Ovary (tissue), 9 donors: ENCODE measurements around the gene DPP4. TPM values are rescaled to one million over a fixed set of nuclear protein-coding genes. Genes with fewer than 3 reads are reported as not detected.

Experiments
- DNase-seq, 5 donors: peaks; one replicate each; pipeline ENCODE4 v3.0.0-alpha.2; 2019 to 2020
- H3K27ac ChIP-seq, 2 donors: fragments of 200-600 bp; one replicate each; pipeline versions ENCODE4 v1.5.1 to v1.8.0; 2019 to 2022
- H3K27me3 ChIP-seq: fragments of 200-600 bp; one replicate; pipeline ENCODE4 v1.8.0; 2022
- H3K36me3 ChIP-seq: fragments of 200-600 bp; sonication (generic); one replicate; pipeline ENCODE4 v1.5.1; 2019
- H3K4me1 ChIP-seq: one replicate; pipeline ENCODE4 v1.8.1; 2013; ENCODE audit warnings: mild to moderate bottlenecking, moderate library complexity; ENCODE audit not compliant: insufficient read depth
- H3K4me3 ChIP-seq: fragments of 200-600 bp; sonication (generic); one replicate; pipeline ENCODE4 v1.5.1; 2017
- H3K9me3 ChIP-seq, 2 donors: fragments of 200-600 bp in 1 of 2; sonication (generic) in 1 of 2; one replicate each; pipeline versions ENCODE4 v1.5.1 to v1.8.1; 2013 to 2019; ENCODE audit warnings: mild to moderate bottlenecking in 1 of 2, moderate library complexity in 1 of 2
- EP300 ChIP-seq: sonication (generic); formaldehyde crosslinking; IDR thresholded peaks from one replicate; pipeline ENCODE4 v1.6.1; 2017; ENCODE audit warnings: antibody characterized with exemption
- POLR2A ChIP-seq: fragments of 450-650 bp; IDR thresholded peaks from one replicate; pipeline ENCODE4 v1.6.1; 2017; ENCODE audit warnings: antibody characterized with exemption, mild to moderate bottlenecking, moderate library complexity
- WGBS, 3 donors: extraction: QIAGEN DNeasy Blood & Tissue Kit in 1 of 3; methylation state at CpG; one replicate each; pipeline versions ENCODE4 v1.1.5 to v1.1.7; 2013 to 2017; 5-methylcytosine and 5-hydroxymethylcytosine counted together
- intact Hi-C, 4 donors: fragments of 100-400 bp; cut with DNase I; formaldehyde crosslinking; loops; one replicate each; pipeline versions ENCODE4 v1.11.0 to v1.15.1; 2022 to 2023
- polyA plus RNA-seq, 2 donors: library from polyadenylated mRNA; stranded (reverse); fragments of 200-250 nt in 1 of 2; fragments of 350-450 nt in 1 of 2; fragmentation: Illumina TruSeq in 1 of 2; extraction: RNeasy Lipid Tissue Mini Kit (QIAGEN cat#74804) in 1 of 2; gene quantifications; one replicate each; pipeline ENCODE4 v1.2.3, GENCODE V29; 2013 to 2014
- total RNA-seq, 7 donors: library from RNA; depleted of rRNA in 2 of 7; stranded (reverse); fragments of >200 nt in 2 of 7; fragmentation: NEBNext Ultra II Directional in 3 of 7; extraction: Animal tissue kit (Norgen Biotek cat#: 25700) in 3 of 7; gene quantifications; one replicate each; pipeline versions ENCODE4 v1.1.0 to v1.2.4, GENCODE V29; 2016 to 2023
- TF ChIP-seq, protein P1 (sequence below), 3 donors: fragments of 450-650 bp in 2 of 3; fragments of 200-600 bp in 1 of 3; IDR thresholded peaks; one replicate each; pipeline versions ENCODE4 v1.5.1 to v1.8.0; 2016 to 2022; ENCODE audit warnings: antibody characterized with exemption in 3 of 3, mild to moderate bottlenecking in 1 of 3
- donor health status: DM: no; HTN: no; CAD: no; lungs with moderate emphysema.
- donor health status: DM: no; HTN: no; CAD: no.
- donor health status: Bipolar disorder and iron deficiency.
- donor health status: DM: yes; HTN: yes; CAD: no.
- donor health status: DM: no; HTN: no; CAD: no.
- donor health status: DM: yes; HTN: yes; CAD: no.

The DPP4 gene
- total and polyA plus RNA-seq, 9 donors: 0.71 to 46.6 (median 3.7) TPM

DNA sequence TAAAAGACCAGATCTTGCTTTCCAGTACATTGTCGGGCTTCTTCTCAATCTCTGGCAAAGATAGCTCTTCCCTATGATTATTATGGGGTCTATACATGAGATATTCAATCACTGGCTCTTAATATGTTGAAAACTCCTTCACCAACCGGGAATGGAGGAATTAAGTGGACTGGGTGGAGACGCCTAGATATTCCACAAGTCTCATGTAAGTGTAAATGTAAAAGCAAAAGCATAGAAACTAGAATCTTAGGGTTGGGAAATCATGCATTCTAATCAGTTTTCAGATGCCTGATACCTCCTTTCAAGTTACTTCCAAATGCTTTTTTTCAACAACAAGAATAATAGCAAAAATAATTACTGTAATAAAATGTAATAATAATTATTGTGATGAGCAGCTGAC is 38.0 kb downstream of the DPP4 start:
- 94 to 96% (median 96%) methylated on average over 3 of the region's 3 CpGs for WGBS, 3 donors
- H3K4me3 ChIP-seq: no peak overlapping the region
- H3K27me3 ChIP-seq: no peaks in the 10 kb centered on the region
- intact Hi-C loops: no loop called here
- H3K4me1 ChIP-seq: peaks cover 2% of the 10 kb centered on the region
- DNase-seq: no peak
- TF ChIP-seq EP300 (no peak), POLR2A (no peak)
- TF ChIP-seq, protein P1, sequence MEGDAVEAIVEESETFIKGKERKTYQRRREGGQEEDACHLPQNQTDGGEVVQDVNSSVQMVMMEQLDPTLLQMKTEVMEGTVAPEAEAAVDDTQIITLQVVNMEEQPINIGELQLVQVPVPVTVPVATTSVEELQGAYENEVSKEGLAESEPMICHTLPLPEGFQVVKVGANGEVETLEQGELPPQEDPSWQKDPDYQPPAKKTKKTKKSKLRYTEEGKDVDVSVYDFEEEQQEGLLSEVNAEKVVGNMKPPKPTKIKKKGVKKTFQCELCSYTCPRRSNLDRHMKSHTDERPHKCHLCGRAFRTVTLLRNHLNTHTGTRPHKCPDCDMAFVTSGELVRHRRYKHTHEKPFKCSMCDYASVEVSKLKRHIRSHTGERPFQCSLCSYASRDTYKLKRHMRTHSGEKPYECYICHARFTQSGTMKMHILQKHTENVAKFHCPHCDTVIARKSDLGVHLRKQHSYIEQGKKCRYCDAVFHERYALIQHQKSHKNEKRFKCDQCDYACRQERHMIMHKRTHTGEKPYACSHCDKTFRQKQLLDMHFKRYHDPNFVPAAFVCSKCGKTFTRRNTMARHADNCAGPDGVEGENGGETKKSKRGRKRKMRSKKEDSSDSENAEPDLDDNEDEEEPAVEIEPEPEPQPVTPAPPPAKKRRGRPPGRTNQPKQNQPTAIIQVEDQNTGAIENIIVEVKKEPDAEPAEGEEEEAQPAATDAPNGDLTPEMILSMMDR (IDR thresholded peaks at IDR 0.05): no peak
- no peak overlapping the region for H3K27ac ChIP-seq
- H3K9me3 ChIP-seq: no peaks in the 10 kb centered on the region
- H3K36me3 ChIP-seq: no peaks in the 10 kb centered on the region

DNA sequence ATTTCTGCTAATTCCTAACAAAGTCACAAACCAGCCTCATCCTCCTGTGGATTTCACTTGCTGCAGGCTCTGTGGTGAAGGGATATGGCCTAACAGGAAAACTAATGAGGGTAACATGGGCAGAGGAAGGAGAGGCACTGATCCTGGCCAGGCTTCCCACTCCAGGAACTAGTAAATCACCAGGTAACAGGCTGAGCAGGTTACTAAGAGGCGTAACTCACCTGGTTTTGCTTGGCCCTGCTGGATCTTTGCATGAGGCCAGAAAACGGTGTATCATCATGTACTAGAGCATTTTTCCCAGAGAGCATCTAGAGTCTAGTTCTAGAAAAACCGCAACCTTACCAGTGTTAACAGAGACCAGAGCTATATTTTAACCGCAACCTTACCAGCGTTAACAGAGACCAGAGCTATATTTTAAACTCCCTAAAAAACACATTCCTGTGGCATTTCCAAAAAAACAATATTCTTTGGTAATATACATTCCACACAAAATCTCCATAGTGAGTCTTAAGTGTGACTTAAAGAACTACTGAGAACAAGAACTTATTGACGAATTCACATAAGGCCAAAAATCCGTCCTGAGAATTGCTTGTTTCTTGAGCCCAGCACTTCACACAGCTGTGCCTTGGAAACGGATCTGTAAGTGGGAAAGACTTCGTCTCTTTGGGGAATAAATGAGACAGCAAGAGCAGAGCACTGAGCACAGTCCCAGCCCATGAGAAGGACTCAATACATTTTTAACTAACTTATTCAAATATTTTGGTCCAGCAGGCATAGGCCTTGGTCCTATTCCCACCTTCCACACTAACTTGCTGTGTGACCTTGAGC is 43.4 kb downstream of the DPP4 start:
- Histone ChIP-seq H3K27ac (no peak overlapping the region), H3K36me3 (no peaks in the 10 kb centered on the region), H3K27me3 (no peaks in the 10 kb centered on the region), H3K9me3 (no peaks in the 10 kb centered on the region), H3K4me1 (peaks cover 5% of the 10 kb centered on the region), H3K4me3 (no peak overlapping the region)
- TF ChIP-seq POLR2A: no peak
- no peak for TF ChIP-seq EP300
- TF ChIP-seq, protein P1 (IDR thresholded peaks at IDR 0.05): no peak
- WGBS, 3 donors: 92 to 94% (median 93%) methylated on average over 9 of the region's 9 CpGs
- DNase-seq: no peak
- intact Hi-C loops: no loop called here

DNA sequence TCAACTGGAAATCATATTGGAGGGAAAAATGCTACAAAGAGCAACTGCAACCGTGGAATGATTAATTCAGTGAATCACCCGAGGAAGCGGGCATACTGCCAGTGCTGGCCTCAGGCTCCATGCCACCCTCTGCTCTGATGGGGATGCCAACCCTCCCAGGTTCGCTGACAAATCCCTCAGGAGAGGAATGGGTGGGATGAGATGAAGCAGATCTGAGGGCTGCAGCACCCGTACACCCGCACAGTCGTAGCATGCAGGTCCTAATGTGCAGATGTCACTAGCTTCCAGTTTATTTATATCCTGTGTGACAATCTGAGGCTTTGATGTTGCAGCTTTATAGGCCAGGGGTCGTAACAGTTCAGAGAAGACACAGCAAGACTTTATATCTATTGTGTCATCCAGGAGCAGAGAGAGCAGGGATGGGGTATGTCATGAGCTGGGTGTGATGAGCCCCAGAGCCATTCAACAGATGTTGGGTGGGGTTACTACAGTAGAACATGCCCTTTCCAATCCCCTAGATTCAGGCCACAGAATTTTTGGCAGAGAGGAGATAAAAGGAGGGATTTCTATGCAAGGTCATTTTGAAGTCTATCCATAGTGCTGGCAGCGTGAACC is 44.6 kb downstream of the DPP4 start:
- TF ChIP-seq, protein P1 (IDR thresholded peaks at IDR 0.05): no peak
- TF ChIP-seq POLR2A (no peak), EP300 (no peak)
- H3K4me3 ChIP-seq: no peak overlapping the region
- no peaks in the 10 kb centered on the region for H3K36me3 ChIP-seq
- no peak overlapping the region for H3K27ac ChIP-seq
- intact Hi-C loops: no loop called here
- no peak for DNase-seq
- peaks cover 7% of the 10 kb centered on the region for H3K4me1 ChIP-seq
- no peaks in the 10 kb centered on the region for H3K27me3 ChIP-seq
- WGBS, 3 donors: 69 to 84% (median 81%) methylated on average over 9 of the region's 9 CpGs
- no peaks in the 10 kb centered on the region for H3K9me3 ChIP-seq

DNA sequence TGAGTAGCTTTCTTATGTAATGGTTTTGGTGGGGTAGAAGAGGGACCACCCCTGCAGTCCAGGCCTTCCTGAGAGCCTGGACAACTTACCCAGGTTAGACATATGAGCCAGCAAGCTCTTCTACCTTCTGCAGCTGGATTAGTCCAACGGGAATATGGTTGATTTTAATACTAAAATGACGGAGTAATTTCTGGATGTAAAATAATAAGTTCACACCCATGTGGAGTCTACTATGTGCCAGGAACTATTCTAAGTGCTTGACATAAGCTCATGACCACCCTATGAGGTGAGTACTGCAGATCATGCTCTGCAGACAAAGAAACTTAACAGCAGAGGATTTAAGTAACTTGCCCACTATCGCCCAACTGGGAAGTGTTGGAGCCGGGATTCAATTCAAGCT is 45.5 kb downstream of the DPP4 start:
- WGBS, 3 donors: 94 to 97% (median 97%) methylated on average over 4 of the region's 4 CpGs
- intact Hi-C loops: no loop called here
- no peak overlapping the region for H3K4me3 ChIP-seq
- no peaks in the 10 kb centered on the region for H3K9me3 ChIP-seq
- H3K4me1 ChIP-seq: peaks cover 7% of the 10 kb centered on the region
- H3K27me3 ChIP-seq: no peaks in the 10 kb centered on the region
- no peaks in the 10 kb centered on the region for H3K36me3 ChIP-seq
- no peak overlapping the region for H3K27ac ChIP-seq
- no peak for DNase-seq
- TF ChIP-seq EP300 (no peak), POLR2A (no peak)
- TF ChIP-seq, protein P1 (IDR thresholded peaks at IDR 0.05): no peak
